Kidney (tissue), 14 donors: ENCODE results near the gene LILRA6. TPM values are rescaled to one million over a fixed set of nuclear protein-coding genes. Genes with fewer than 3 reads are reported as not detected.
A peak's percentile ranks its signal among the peaks of the same experiment; 100 is the strongest.
"Not testable (repeated sequence)": the region's sequence is repeated elsewhere in the genome, so short reads cannot be mapped to it uniquely, and the experiment has no call there.

ENCODE experiments used
- DNase-seq, 5 donors: peaks; one replicate each; pipeline ENCODE4 v3.0.0-alpha.2; 2013 to 2020
- FAIRE-seq: peaks from 2 replicates; lab custom pipeline; 2012; peaks lifted over from hg19 to GRCh38; lab: Jason Lieb, UNC
- H3K27ac ChIP-seq, 2 donors: one replicate each; pipeline ENCODE4 v1.7.0; 2013; ENCODE audit warnings: low read depth in 2 of 2, low read length in 2 of 2, inconsistent platforms in 1 of 2
- H3K27me3 ChIP-seq: one replicate; pipeline ENCODE4 v1.7.1; 2013; ENCODE audit warnings: low read length, inconsistent platforms; ENCODE audit not compliant: control insufficient read depth, insufficient read depth
- H3K36me3 ChIP-seq, 3 donors: one replicate each; pipeline versions ENCODE4 v1.7.0 to v1.7.1; 2013; ENCODE audit warnings: low read length in 3 of 3, control low read depth in 1 of 3, inconsistent platforms in 1 of 3; ENCODE audit not compliant: insufficient read depth in 3 of 3, control insufficient read depth in 2 of 3
- H3K4me1 ChIP-seq, 3 donors: one replicate each; pipeline versions ENCODE4 v1.7.0 to v1.7.1; 2013; ENCODE audit warnings: low read length in 3 of 3, inconsistent platforms in 1 of 3, low read depth in 1 of 3; ENCODE audit not compliant: control insufficient read depth in 2 of 3, insufficient read depth in 2 of 3
- H3K4me3 ChIP-seq, 3 donors: one replicate each; pipeline versions ENCODE4 v1.7.0 to v1.8.1; 2013; ENCODE audit warnings: low read length in 3 of 3, control low read depth in 1 of 3, inconsistent platforms in 1 of 3
- H3K9ac ChIP-seq, 3 donors: one replicate each; pipeline versions ENCODE4 v1.7.0 to v1.7.1; 2013; ENCODE audit warnings: low read length in 3 of 3, control low read depth in 1 of 3, inconsistent platforms in 1 of 3
- H3K9me3 ChIP-seq, 3 donors: one replicate each; pipeline versions ENCODE4 v1.7.0 to v1.7.1; 2013; ENCODE audit warnings: low read length in 3 of 3, control low read depth in 1 of 3, inconsistent platforms in 1 of 3; ENCODE audit not compliant: control insufficient read depth in 2 of 3, insufficient read depth in 1 of 3
- CTCF ChIP-seq: IDR thresholded peaks from 3 replicates; pipeline ENCODE4 v1.5.1; 2012; ENCODE audit warnings: mild to moderate bottlenecking, moderate library complexity, borderline replicate concordance; ENCODE audit not compliant: insufficient read depth; ENCODE audit errors: extremely low read depth
- intact Hi-C: fragments of 100-400 bp; cut with DNase I; formaldehyde crosslinking; loops from one replicate; pipeline ENCODE4 v1.11.1; 2022
- polyA plus RNA-seq: library from polyadenylated mRNA; stranded (reverse); fragments of 350-450 nt; fragmentation: Illumina TruSeq; extraction: RNeasy Lipid Tissue Mini Kit (QIAGEN cat#74804); gene quantifications from one replicate; pipeline ENCODE4 v1.2.3, GENCODE V29; 2014; ENCODE audit warnings: low read depth, low replicate concordance; ENCODE audit not compliant: insufficient read depth
- total RNA-seq: library from RNA; stranded (reverse); fragmentation: NEBNext Ultra II Directional; extraction: Animal tissue kit (Norgen Biotek cat#: 25700); gene quantifications from one replicate; pipeline ENCODE4 v1.2.1, GENCODE V29; 2021
- donor health status: control.
- donor health status: control.
- donor health status: control.
- donor health status: control.
- donor health status: control.
- donor health status: DM: yes; HTN: yes; CAD: no.
- donor health status: Normal renal cell carcinoma (clear cell type).

The LILRA6 gene
- total and polyA plus RNA-seq, 2 donors from 2014 or later = 2.9 TPM; not detected in 1

DNA sequence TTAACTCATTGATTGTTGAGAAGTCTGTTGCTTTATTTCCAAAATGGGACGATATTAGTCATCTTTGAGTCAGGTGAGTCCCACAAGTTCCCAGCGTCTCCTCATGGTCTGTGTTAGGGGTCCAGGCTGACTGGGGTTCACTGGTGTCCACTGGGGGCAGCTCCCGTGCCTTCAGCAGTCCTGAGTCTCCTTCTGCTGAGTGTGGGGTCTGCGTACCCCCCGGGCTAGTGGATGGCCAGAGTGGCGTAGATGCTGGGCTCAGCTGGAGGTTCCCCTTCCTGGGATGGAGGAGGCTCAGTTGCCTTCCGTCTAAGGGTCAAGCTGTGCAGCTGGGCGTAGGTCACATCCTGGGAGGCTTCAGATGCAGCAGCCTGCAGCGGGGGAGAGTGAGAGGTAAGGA, 25.7 kb downstream of the LILRA6 start:
- FAIRE-seq = no peak
- no peaks in the 10 kb centered on the region for H3K9me3 ChIP-seq
- no peak overlapping the region for H3K9ac ChIP-seq
- no peak for TF ChIP-seq CTCF
- no peak overlapping the region for H3K27ac ChIP-seq
- DNase-seq = peak in 2 of 5 donors; percentile 13 to 34
- intact Hi-C loops = no loop called here
- H3K27me3 ChIP-seq = no peaks in the 10 kb centered on the region
- no peaks in the 10 kb centered on the region for H3K36me3 ChIP-seq
- H3K4me3 ChIP-seq = no peak overlapping the region
- H3K4me1 ChIP-seq = no peaks in the 10 kb centered on the region

DNA sequence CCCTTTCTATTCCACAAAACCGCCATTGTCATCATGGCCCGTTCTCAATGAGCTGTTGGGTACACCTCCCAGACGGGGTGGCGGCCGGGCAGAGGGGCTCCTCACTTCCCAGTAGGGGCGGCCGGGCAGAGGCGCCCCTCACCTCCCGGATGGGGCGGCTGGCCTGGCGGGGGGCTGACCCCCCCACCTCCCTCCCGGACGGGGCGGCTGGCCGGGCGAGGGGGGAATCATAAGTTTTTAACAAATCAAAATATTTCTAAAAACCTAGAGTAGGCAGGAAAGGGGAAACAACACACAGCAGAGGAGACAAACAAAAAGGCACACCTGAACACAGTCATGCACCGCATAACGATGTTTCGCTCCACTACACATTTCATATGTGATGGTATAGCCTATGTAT, 27.9 kb downstream of the LILRA6 start:
- H3K27ac ChIP-seq, H3K27me3 ChIP-seq, H3K9me3 ChIP-seq, intact Hi-C loops, FAIRE-seq, H3K36me3 ChIP-seq, H3K4me3 ChIP-seq, H3K9ac ChIP-seq, DNase-seq: not testable (repeated sequence)
- H3K4me1 ChIP-seq = peaks cover 5 to 12% (median 6%) of the 10 kb centered on the region in 3 donors

DNA sequence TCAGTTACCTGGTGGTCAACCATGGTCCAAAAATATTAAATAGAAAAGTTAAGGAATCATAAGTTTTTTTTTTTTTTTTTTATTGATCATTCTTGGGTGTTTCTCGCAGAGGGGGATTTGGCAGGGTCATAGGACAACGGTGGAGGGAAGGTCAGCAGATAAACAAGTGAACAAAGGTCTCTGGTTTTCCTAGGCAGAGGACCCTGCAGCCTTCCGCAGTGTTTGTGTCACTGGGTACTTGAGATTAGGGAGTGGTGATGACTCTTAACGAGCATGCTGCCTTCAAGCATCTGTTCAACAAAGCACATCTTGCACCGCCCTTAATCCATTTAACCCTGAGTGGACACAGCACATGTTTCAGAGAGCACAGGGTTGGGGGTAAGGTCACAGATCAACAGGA, 28.4 kb downstream of the LILRA6 start:
- H3K9ac ChIP-seq, FAIRE-seq, H3K4me3 ChIP-seq, DNase-seq, intact Hi-C loops, H3K27ac ChIP-seq, H3K9me3 ChIP-seq, H3K27me3 ChIP-seq, H3K36me3 ChIP-seq: not testable (repeated sequence)
- H3K4me1 ChIP-seq = peaks cover 6 to 17% (median 10%) of the 10 kb centered on the region in 3 donors

DNA sequence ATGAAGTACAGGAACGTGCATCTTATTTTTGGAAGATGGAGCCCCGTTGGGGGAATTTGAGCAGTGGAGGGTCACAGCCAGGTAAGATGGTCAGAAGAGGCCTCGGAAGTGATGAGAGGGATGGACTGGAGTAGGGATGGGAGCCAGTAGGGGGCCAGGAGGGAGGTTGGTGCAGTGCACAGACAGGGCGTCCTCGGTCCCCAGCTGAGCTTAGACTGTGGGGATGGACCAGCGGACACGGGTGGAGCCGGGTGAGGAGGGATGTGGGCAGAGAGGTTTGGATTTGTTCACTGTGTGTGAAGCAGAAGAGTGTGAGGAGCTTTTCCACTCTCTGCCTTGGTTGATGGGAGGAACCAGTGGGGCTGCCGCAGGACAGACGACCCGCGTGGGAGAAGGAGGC, 31.4 kb downstream of the LILRA6 start:
- peaks cover 6 to 25% (median 17%) of the 10 kb centered on the region in 3 donors for H3K4me1 ChIP-seq

More for the DNA sequence above, 31.4 kb downstream of the LILRA6 start:
- peaks cover 3 to 25% (median 12%) of the 10 kb centered on the region in 3 donors for H3K36me3 ChIP-seq
- DNase-seq (peak in 1 of 5 donors; percentile 50), FAIRE-seq (no peak)
- peak overlapping the region in 1 of 2 donors; percentile 48 for H3K27ac ChIP-seq
- intact Hi-C loops = no loop called here
- no peaks in the 10 kb centered on the region for H3K27me3 ChIP-seq
- no peak overlapping the region for H3K9ac ChIP-seq
- no peak for TF ChIP-seq CTCF
- H3K4me3 ChIP-seq = no peak overlapping the region
- no peaks in the 10 kb centered on the region for H3K9me3 ChIP-seq
